HFFc6 (cell line): ENCODE data around the gene EPHB6. TPM values are rescaled to one million over a fixed set of nuclear protein-coding genes. Genes with fewer than 3 reads are reported as not detected.

Experiments used
- DNase-seq: peaks from one replicate; pipeline ENCODE4 v3.0.0-alpha.2; 2018
- H3K27ac Mint-ChIP-seq: 2 replicates; pipeline ENCODE4 v1.8.0; 2020; ENCODE audit warnings: mild to moderate bottlenecking, mixed read lengths
- H3K27me3 Mint-ChIP-seq: 2 replicates; pipeline ENCODE4 v1.8.0; 2021; ENCODE audit warnings: mild to moderate bottlenecking, moderate library complexity, mixed read lengths; ENCODE audit not compliant: insufficient read depth
- H3K36me3 Mint-ChIP-seq: 2 replicates; pipeline ENCODE4 v1.8.0; 2021; ENCODE audit warnings: low read depth, mixed read lengths
- H3K4me1 Mint-ChIP-seq: 2 replicates; pipeline ENCODE4 v1.8.0; 2020; ENCODE audit warnings: low read depth, mixed read lengths
- H3K4me3 Mint-ChIP-seq: 2 replicates; pipeline ENCODE4 v1.8.0; 2020; ENCODE audit warnings: mild to moderate bottlenecking, moderate library complexity, mixed read lengths
- H3K9me3 Mint-ChIP-seq: 2 replicates; pipeline ENCODE4 v1.8.0; 2020; ENCODE audit warnings: mild to moderate bottlenecking, mixed read lengths
- total RNA-seq, 6 experiments: library from RNA; stranded (reverse); fragmentation: NEBNext Ultra II Directional; extraction: Animal tissue kit (Norgen Biotek cat#: 25700); gene quantifications; 2 replicates in 1 of 6; 3 replicates in 5 of 6; pipeline ENCODE4 v1.2.3, GENCODE V29; 2021
- TF ChIP-seq, protein P1 (sequence below): fragments of 200-600 bp; sonication (generic); IDR thresholded peaks from 2 replicates; pipeline ENCODE4 v1.5.0; 2021; ENCODE audit warnings: antibody characterized with exemption, mild to moderate bottlenecking

EPHB6 gene
- total RNA-seq, 6 experiments from 2014 or later, result 0.26 to 0.69 (median 0.33) TPM

DNA sequence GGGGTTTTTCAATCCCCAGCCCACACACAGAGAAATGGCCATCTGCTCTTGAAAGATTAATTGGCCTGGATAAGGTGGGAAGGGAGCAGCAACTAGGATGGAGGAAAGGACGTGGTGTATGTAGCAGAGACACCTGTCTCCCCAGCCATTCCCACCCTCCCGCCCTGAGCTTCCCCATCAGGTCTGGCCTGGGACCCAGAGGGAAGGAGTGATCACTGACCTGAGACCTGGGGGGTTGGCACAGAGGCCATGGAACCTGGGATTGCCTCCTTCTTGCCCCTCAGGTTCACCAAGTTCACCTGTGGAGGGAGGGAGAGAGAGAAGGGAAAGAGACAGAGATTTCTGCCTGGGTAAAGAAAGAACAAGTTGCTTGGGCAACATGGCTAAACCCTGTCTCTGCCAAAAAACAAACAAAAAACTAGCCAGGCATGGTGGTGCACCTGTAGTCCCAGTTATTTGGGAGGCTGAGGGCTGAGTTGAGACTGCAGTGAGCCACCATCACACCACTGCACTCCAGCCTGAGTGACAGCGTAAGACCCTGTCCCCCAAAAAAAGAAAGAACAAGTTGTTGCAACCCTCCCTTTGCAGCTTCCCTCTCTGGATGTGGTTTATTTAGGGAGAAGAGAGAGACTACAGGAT, 42.0 kb downstream of the EPHB6 start:
- Mint-ChIP-seq H3K9me3 (no peaks in the 10 kb centered on the region), H3K27me3 (peaks cover 14% of the 10 kb centered on the region)

DNA sequence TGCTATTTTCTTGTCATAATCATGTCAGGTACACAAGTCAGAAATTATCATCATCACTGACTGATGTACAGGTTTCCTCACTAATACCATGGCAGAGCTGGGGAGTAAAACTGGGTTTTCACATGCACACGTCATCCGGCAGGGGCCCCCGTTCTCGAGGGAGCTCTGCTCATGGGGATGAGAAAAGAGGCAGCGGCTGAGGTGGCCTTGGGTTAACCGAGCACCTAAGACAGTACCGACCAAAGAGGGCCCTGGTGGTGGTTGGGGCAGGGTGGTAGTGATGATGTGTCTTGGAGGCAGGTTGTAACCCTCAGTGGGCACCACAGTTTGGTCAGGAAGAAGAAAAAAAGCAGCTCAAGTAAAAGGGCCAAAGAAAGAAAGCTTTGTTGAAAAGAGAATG, 42.8 kb downstream of the EPHB6 start:
- H3K27me3 Mint-ChIP-seq, result peaks cover 14% of the 10 kb centered on the region
- no peak overlapping the region for H3K4me3 Mint-ChIP-seq

More for the DNA sequence above, 42.0 kb downstream of the EPHB6 start:
- no peak overlapping the region for H3K27ac Mint-ChIP-seq
- no peak for DNase-seq
- no peak overlapping the region for H3K4me3 Mint-ChIP-seq
- H3K4me1 Mint-ChIP-seq, result no peaks in the 10 kb centered on the region
- TF ChIP-seq, protein P1, sequence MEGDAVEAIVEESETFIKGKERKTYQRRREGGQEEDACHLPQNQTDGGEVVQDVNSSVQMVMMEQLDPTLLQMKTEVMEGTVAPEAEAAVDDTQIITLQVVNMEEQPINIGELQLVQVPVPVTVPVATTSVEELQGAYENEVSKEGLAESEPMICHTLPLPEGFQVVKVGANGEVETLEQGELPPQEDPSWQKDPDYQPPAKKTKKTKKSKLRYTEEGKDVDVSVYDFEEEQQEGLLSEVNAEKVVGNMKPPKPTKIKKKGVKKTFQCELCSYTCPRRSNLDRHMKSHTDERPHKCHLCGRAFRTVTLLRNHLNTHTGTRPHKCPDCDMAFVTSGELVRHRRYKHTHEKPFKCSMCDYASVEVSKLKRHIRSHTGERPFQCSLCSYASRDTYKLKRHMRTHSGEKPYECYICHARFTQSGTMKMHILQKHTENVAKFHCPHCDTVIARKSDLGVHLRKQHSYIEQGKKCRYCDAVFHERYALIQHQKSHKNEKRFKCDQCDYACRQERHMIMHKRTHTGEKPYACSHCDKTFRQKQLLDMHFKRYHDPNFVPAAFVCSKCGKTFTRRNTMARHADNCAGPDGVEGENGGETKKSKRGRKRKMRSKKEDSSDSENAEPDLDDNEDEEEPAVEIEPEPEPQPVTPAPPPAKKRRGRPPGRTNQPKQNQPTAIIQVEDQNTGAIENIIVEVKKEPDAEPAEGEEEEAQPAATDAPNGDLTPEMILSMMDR, result no peak
- no peaks in the 10 kb centered on the region for H3K36me3 Mint-ChIP-seq

DNA sequence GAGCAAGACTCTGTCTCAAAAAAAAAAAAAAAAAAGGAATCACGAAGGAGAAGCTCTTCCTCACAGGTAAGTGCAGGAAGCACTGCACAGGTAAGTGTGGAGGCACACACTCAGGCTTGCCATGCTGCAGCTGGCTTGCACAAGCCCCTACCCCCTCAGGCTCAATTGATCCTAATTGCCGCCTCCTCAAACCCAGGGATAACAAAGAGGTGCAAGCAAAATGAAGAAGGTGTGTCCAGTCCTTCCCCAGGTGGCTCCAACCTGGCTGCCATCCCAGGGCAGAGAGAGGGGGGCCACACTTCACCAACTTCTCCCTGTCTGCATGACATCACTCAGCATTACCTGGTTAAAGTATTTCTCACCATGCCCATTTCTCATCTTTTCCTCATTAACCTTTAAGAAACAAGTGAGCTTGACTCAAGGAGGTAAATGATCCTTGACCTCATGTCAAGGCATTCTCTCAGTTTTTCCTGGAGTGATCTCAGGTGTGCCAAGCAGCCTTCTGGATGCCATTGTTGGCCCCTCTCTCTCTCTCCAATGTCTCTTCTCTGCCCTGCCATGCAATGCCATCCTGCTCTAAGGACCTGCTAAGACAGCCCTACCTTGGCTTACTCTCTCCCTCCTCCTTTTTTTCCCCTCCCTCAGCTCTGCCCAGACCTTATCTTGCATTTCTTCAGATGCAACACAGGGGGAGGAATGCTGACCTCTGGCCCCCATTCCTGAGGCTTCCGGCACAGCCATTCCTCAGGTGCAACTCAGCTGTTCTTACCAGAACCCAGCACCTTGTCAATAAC, 43.7 kb downstream of the EPHB6 start:
- Mint-ChIP-seq H3K4me3 (no peak overlapping the region), H3K27me3 (peaks cover 14% of the 10 kb centered on the region), H3K36me3 (no peaks in the 10 kb centered on the region), H3K27ac (no peak overlapping the region), H3K4me1 (no peaks in the 10 kb centered on the region), H3K9me3 (no peaks in the 10 kb centered on the region)
- DNase-seq, result no peak
- TF ChIP-seq, protein P1, result no peak

More for the DNA sequence above, 42.8 kb downstream of the EPHB6 start:
- Mint-ChIP-seq H3K27ac (no peak overlapping the region), H3K36me3 (no peaks in the 10 kb centered on the region), H3K9me3 (no peaks in the 10 kb centered on the region), H3K4me1 (no peaks in the 10 kb centered on the region)
- DNase-seq, result no peak
- TF ChIP-seq, protein P1, result no peak

DNA sequence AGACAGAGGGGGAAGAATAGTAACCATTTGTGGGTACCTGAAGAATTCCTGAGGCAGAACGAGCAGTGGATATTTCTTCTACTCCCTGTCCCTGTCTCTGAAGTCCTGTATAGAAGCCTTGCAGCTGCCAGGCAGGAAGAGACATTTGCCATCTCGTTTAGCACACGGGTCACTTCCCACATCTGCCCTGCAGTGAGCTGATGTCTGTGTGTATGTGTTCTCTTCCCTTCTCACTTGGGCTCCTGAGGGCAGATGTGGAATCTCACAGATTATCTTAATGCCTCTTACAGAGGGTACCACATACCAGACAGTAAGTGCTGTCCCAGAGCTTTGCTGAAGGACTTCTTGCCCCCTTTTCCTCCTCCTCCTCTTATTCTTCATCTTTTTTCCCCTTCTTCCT, 44.8 kb downstream of the EPHB6 start:
- Mint-ChIP-seq H3K4me3 (no peak overlapping the region), H3K4me1 (no peaks in the 10 kb centered on the region), H3K9me3 (no peaks in the 10 kb centered on the region), H3K27me3 (peaks cover 14% of the 10 kb centered on the region), H3K36me3 (no peaks in the 10 kb centered on the region), H3K27ac (no peak overlapping the region)
- TF ChIP-seq, protein P1, result no peak
- no peak for DNase-seq

DNA sequence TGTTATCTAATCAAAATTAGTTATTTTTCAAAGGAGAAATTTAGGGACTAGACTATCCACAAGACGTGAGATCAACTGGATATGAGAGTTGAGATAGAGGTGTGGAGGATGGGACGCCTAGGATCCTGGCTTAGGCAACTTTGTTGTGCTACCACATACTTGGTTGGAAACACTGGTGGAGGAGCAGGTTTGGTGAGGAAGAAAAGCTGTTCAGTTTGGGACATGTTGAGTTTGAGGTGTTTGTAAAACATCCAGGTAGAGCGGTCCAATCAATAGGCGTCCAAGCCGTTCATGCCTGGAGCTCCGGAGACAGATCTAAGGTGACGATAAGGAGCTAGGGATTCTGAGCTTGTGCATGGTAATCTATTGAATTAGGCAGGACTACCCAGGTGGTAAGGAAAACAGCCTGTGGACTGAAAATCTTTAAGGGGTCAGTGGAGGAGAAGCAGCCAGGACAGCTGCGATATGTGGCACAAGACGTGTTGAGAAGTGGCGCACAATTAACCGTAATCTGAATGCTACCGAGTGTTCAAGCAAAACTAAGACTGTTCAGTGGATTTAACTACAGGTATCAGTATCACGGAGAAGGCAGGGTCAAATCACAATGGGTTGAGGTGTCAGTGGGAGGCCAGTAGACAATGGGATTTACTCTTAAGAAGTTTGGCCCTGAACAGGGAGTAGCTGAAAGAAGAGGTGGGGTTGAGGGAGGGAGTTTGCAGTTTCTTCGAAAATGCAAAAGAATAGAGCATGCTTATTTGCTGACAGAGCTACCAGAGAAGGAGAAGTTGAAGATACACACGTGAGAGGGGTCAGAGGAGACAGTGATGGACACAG, 46.8 kb downstream of the EPHB6 start:
- H3K27ac Mint-ChIP-seq, result no peak overlapping the region
- peaks cover 5% of the 10 kb centered on the region for H3K9me3 Mint-ChIP-seq
- H3K36me3 Mint-ChIP-seq, result no peaks in the 10 kb centered on the region
- no peak for DNase-seq
- no peak overlapping the region for H3K4me3 Mint-ChIP-seq
- H3K27me3 Mint-ChIP-seq, result peaks cover 9% of the 10 kb centered on the region
- H3K4me1 Mint-ChIP-seq, result no peaks in the 10 kb centered on the region
- TF ChIP-seq, protein P1, result no peak
